Embryonic facial prominence (tissue), 1 donor: ENCODE data around the gene CAPN13.

Experiments
- DNase-seq: peaks from one replicate; pipeline ENCODE4 v3.0.0-alpha.2; 2016; ENCODE audit errors: extremely low spot score

Gene CAPN13

GRCh38 chr2:30786923-30787685 lies 20.1 kb downstream of the CAPN13 start:
- DNase-seq = no peak

DNA sequence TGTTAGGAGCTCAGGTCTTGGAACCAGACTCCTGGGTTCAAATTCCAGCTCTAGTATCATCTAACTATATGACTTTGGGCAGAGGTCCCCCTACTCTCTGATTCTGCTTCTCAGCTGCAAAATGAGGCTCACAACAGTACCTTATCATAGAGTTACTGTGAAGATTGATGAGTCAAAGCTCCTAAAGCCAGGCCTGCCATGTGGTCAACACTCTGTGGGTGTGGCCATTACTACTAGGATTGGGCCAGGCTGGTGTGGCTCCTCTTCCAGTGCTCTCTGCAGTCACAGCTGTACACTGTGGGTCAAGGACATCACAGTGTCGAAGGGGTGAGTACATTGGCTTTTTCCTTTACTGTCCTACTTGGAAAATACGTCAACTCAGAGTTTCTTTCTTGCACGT lies 22.6 kb downstream of the CAPN13 start:
- DNase-seq = no peak

DNA sequence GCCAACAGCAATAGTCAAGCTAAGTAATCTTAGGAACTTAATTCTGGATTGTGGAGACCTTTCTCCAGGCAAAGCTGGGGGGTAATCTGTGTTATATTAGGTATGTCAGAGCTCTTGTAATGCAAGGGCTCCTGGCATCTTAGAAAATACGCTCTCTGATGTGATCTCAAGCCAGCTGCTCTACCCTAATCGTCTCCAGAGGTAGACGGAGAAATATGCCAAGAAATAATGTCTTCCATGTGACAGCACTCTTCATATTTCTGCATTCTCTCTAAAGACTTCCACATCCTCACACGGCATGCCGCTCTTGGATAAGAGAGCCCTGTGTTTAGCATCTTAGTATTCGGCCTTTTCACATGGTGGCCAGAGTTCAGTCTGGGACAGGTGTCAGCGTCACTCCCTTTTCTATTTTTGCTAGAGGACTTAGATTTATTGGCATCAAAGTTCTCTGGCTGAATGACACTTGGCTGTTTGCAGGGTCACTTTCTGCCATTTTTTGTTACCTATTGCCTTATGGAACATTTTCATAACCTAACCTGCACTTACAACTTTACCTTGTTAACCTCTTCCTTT lies 25.2 kb downstream of the CAPN13 start:
- DNase-seq = peak; percentile 50

- no peak for DNase-seq
These were observed 25.8 kb downstream of the CAPN13 start for GRCh38 chr2:30781451-30781850.

DNA sequence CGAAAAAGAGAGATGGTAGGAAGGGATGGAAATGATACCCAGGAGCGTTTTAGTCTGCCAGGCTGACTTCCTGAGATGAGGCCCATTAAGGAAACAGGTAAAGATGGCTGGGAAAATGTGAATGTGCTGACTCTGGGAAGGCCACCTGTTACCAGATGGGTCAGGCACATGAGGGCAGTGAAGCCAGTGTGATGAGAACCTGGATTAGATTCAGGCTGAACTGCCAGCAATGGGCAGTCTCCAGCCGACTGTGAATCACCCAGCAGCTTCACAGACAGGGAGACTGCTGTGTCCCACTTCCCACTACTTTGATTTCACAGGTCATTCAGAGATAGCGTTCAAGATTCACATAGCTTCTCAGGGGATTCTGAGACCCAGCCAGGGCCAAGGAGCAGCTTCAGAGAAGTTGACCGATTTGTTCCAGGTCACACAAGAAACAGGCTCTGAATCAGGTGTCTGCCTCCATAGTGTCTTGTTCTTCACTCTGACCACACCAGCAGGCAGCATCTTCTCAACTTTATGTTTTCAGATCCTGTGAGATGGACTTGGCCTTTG lies 26.4 kb downstream of the CAPN13 start:
- DNase-seq = no peak

- no peak for DNase-seq
These were observed 28.6 kb downstream of the CAPN13 start for GRCh38 chr2:30778611-30779010.

DNA sequence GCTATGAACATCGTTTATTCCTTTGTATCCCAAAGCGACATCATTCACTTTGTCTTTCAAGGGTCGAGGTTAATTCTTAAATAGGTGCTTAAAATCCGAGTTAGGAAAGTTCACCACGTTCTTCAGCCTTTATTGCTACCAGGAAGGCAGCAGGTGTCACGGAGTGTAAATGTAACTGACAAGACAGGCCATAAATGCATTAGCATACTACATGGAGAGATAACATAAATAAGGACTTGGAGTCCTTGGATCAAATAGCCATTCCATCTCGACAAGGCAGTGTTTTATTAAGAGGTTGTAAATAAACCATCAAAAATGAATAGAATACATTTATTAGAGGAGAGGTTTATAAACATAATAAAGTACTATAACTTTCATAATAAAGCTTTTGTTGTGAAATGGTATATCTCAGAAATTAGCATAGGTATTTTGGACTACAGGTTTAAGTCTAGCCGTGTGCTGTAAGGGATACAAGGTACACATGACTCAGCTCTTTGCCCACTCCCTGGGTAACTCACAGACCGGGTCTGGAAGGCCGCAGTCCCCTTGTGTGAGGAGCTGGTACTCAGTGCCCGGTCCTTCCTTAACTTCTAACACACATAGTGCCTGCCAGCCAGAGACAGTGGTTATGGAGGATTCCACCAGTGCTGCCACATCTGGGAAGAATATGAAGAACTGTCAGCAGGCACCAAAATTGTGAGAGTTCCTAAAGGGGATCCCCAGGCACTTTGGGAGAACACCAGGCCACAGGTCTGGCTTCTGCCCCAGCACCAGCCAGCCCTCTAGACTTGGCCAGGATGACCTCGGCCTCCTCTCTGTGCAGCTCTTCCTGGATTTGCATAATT lies 29.4 kb downstream of the CAPN13 start:
- no peak for DNase-seq

- no peak for DNase-seq
These were observed 30.2 kb downstream of the CAPN13 start for GRCh38 chr2:30776831-30777635.

DNA sequence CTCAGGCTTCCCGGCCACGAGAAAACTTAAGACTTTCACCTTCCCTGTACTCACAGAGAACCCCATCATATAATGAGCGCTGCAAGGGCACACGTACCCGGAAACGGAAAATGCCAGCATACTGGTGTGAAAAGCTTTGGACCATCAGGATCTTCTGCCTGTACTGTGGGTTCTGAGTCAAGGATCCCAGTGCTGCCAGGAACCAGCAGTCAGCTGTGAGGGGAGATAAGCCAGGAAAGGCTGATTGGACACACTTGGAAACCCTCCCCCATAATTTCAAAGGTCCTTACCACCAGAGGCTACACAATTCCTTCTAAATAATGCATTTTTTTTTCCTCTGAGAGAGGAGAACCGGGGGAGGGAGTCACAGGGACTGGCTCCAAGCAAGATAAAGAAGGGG lies 31.4 kb downstream of the CAPN13 start:
- no peak for DNase-seq

- DNase-seq = no peak
These were observed 35.1 kb downstream of the CAPN13 start for GRCh38 chr2:30772021-30772705.

DNA sequence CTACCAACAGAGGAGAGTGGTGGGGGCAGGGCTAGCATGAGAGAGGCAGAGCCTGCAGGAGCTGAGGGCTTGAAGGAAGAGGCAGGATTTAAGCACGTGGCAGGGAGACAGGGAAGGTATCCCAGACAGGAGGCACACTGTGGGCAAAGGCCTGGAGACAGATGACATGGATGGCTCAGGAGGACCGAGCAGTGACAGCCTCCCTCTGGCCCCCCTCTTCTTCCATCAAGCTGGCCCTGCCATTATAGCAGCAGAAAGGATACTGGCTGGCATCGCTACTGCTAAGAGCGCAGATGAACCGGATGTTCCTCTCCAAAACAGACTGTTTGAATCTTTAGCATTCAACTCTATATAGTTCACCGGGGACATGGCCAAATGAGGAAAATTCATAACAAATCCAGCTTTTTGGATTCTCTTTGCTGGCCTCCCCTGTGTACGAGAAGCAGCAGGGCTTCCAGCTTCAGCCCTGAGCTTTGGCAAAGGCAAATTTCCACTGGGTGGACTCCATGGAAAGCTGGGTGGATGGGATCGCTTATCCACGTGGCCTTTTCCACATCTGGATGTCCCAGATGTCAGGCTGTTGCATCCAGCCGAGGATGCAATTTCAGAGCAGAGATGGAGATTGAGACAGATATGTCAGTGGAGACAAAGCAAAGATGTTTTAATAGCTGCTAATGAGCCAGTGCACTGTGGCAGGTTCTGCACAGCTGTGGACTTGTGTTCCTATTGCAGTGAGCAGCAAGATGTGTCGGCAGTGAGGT lies 36.2 kb downstream of the CAPN13 start:
- DNase-seq = no peak

DNA sequence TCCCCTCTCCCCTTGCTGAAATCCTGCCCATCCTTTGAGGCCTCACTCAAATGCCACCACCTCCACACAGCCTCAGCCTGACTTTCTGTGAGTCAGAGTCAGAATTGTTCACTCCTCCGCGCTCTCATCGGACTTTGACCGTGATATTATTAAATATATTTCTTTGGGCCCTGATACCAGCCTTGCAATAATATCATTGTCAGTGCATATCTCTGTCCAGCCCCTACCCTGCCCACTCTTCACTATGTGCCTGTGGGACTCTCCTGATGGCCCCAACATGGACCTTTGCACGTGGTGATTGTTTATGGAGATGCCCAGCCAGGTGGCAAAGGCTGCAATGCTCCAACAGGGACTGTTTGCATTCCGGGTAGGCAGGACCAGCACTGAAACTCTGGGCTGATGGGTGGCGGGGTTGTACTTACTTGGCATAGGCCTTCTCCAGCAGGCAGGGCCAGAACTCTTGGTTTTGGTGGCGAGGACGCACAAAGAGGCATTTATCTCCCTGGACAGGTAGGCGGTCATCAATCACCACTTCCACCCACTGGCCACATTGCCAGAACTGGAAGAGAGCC lies 37.3 kb downstream of the CAPN13 start:
- no peak for DNase-seq

DNA sequence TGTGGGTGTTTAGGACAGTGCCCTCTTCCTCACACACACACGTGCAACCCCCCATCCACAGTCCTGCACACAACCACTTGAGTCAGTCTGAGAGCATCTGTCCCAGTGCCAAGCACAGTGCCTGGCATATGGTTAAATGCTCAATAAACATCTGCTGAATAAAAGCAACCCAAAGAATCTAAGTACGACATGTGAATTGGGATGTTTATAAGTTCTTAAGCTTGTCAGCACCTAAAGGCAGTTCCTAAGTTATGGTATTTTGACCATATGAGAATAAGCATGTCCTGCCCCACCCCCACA lies 37.8 kb downstream of the CAPN13 start:
- no peak for DNase-seq

- no peak for DNase-seq
These were observed 38.4 kb downstream of the CAPN13 start for GRCh38 chr2:30768708-30769480.

- no peak for DNase-seq
These were observed 39.1 kb downstream of the CAPN13 start for GRCh38 chr2:30768036-30768686.

DNA sequence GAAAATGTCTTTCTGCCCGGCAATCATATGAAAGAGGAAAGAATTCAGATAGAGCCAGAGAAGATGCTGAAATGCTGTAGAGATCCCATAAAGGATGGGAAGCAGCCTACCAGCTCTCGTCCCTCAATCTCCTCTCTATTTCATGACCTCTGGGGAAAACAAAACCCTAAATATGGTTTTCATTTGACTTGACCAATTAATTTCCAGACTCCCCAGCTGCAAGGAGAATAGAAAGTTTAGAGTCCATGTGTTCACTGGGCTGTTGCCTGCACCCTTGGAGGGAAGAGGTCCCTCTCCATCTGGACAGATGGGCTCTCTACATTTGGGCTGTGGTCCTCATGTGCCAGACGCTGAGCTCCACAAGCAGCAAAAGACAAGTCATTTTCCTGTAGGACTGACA lies 40.6 kb downstream of the CAPN13 start:
- no peak for DNase-seq

DNA sequence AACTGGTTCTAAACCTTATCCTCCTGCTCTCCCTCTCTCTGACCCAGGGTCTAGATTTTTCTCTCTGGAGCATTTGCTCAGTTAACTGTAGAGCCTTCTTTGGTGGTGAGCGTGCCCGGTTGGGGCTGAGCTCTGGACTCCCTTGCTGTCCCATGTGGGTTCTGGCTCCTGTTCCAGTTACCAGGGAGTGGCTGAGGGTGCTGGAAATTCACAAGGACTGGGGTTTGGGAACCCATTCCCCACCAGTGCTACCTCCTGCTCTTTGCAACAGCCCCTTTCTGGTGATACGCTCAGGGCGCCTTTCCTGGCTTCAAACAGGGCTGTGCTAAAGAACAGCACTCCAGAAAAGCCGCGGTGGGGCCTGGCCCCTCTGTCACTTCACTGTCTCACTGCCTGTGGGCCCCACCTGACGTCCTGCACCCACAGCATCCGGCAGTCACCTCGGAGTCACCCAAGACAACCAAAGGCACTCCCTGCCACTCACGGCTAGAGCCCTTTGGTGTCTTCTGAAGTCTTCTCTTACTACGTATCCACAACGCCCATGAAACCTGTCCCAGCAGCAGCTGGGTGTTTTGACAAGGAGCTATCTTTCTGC lies 41.3 kb downstream of the CAPN13 start:
- no peak for DNase-seq

GRCh38 chr2:30765191-30765590 lies 42.1 kb downstream of the CAPN13 start:
- no peak for DNase-seq
